G401 (cell line): ENCODE results near the gene DCP1B. TPM values are rescaled to one million over a fixed set of nuclear protein-coding genes. Genes with fewer than 3 reads are reported as not detected.

Experiments used
- DNase-seq: peaks from one replicate; pipeline ENCODE4 v3.0.0-alpha.2; 2015; ENCODE audit warnings: low spot score
- in situ Hi-C: cut with HindIII; loops from 2 replicates; pipeline ENCODE4 v1.10.0; 2016; ENCODE audit warnings: low sequenced_read_pairs, mixed read lengths
- total RNA-seq: library from RNA; depleted of rRNA; stranded (reverse); fragments of >200 nt; shearing (Covaris generic); gene quantifications from 2 replicates; pipeline ENCODE4 v1.2.3, GENCODE V29; 2014

The DCP1B gene
- total RNA-seq, 1 experiment from 2014 or later = 20.6 TPM

DNA sequence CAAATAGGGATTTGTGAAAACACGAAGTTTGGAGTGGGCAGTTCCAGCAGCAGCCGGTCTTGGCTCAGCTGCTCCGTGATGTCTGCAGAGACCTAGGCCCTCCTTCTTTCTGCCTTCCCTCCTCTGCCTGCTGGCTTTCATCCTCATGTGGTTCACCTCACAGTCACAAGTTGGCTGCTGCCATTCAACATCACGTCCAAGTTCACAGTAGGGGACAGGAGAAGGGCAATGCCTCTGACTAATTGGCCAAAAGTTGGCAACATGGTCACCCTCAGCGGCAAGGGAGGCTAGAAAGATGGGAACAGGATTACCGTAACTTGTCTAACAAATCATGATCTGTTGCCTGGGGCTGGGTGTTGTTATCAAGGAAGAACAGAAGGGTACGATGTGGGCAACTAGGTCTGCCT, 78.0 kb downstream of the DCP1B start:
- peak; percentile 65 for DNase-seq
- in situ Hi-C loops = no loop called here

DNA sequence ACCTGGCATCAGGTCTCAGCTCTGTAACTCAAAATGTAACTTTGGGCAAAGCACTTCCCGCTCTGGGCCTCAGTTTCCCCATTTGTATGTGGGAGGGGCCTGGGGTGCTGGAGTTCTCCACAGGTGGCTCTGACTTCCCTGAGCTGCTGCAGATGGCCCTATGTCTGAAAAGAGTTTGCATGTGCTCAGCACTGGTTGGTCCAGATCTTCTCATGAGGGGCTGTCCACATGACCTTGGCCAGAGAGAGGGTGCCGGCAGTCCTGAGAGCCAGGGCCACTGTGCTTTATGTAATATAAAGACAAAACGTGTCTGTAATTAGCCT, 78.6 kb downstream of the DCP1B start:
- no peak for DNase-seq
- in situ Hi-C loops = no loop called here

GRCh38 chr12:1924996-1925683, 79.1 kb downstream of the DCP1B start:
- DNase-seq = no peak
- in situ Hi-C loops = no loop called here

DNA sequence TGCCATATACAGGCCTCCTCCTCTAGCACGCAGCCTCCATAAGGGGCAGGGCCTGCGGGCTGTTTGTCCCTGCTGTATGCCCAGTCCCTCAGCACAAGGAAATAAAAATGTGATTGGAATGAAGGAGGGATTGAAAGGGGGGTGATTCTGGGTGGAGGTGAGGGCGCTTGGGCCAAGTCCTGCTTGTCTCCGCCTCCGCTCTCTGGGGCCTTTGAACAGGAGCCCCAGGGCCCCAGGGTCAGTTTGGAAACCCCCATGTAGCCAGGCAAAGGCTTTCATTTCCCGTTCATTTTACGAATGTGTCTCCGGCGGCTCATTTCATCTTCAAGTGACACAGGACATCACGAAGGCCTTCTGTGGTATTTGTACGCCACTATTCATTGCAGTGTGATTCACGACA, 81.3 kb downstream of the DCP1B start:
- in situ Hi-C loops = no loop called here
- DNase-seq = no peak

GRCh38 chr12:1922075-1922709, 82.1 kb downstream of the DCP1B start:
- in situ Hi-C loops = no loop called here
- no peak for DNase-seq

- in situ Hi-C loops = no loop called here
- no peak for DNase-seq
Observed at GRCh38 chr12:1920971-1921370, 83.3 kb downstream of the DCP1B start.

GRCh38 chr12:1920436-1920835, 83.8 kb downstream of the DCP1B start:
- DNase-seq = no peak
- in situ Hi-C loops = no loop called here

DNA sequence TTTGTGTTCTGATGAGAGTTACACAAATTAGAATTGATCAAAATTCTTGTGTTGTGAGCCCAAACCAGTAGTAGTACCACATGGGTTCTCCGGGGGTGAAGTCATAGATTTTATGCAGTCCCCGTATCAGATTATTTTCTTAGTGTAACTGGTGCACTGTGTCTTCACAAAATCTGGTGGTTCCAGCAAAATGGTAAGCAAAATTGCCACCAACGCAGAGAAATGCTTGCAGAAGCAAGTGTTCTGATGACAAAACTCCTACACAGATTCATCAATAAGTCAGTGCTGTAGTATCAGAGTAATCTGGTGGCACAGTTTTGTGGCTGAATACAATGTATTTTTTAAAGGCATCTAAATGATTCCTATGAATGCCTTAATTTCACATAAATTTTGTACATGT, 84.5 kb downstream of the DCP1B start:
- DNase-seq = no peak
- in situ Hi-C loops = no loop called here

GRCh38 chr12:1919284-1919683, 85.0 kb downstream of the DCP1B start:
- in situ Hi-C loops = no loop called here
- DNase-seq = no peak

DNA sequence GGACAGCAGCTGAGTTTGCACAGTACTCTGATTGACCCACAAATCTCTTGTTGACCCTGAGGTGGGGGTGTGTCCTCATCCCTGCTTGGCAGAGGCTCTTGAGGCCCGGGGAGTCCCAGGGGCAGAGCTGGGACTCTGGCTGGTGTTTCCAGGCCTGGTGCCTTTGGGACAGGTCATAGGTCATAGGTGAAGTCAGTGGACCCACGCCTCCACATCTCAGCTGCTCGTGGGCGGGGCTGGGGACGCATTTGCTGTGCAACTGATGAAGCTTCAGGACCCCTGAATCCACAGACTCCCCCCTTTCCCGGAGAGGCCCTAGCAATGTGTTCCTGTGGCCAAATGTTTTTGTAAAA, 85.4 kb downstream of the DCP1B start:
- in situ Hi-C loops = no loop called here

DNA sequence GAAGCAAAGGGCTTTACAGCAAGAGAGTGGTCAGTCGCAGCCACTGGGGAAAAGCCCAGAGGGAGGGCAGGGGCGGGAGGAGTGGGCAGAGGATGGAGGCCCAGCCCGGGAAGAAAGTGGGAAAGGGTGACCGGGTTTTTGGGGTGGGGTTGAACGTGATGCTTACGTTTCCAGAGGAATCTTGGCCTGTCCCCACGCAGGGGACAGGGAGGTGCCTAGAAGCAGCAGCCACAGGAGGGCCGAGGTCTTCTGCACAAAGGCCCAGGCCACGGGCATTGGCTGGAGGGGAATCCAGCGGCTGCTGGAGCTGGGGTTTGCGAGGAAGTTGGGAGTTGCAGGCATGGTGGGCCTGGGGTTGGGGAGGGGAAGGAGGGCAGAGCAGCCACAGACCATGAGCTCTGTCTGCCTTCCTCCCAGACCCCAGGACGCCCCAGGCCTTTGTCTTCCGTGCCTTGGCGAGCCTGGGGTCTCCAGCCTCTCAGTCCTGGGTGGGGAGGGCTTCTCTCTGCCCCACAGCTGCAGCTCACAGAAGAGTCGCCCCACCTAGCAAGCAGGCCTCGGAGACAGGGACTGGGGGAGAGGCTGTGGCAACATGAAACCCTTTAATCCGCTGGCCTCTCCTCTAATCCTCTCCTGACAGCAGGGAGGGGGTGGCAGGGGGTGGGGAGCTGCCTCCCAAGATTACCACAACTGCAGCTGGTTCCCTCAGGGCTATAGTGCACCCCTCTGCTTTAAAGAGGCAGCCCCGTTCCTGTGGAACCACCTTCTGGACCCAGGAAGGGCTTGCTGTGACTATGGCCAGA, 86.0 kb downstream of the DCP1B start, which contains the start of gene CACNA2D4:
TSS of gene CACNA2D4 (minus strand) at position 572 of the 803 bp plus-strand sequence. CDS start at position 393, 179 bp downstream.
- in situ Hi-C loops = no loop called here

More for the DNA sequence above, 85.4 kb downstream of the DCP1B start:
- no peak for DNase-seq

GRCh38 chr12:1917172-1918070, 86.8 kb downstream of the DCP1B start:
- no peak for DNase-seq
- in situ Hi-C loops = no loop called here

More for the DNA sequence above, 86.0 kb downstream of the DCP1B start, which contains the start of gene CACNA2D4:
- DNase-seq = no peak

DNA sequence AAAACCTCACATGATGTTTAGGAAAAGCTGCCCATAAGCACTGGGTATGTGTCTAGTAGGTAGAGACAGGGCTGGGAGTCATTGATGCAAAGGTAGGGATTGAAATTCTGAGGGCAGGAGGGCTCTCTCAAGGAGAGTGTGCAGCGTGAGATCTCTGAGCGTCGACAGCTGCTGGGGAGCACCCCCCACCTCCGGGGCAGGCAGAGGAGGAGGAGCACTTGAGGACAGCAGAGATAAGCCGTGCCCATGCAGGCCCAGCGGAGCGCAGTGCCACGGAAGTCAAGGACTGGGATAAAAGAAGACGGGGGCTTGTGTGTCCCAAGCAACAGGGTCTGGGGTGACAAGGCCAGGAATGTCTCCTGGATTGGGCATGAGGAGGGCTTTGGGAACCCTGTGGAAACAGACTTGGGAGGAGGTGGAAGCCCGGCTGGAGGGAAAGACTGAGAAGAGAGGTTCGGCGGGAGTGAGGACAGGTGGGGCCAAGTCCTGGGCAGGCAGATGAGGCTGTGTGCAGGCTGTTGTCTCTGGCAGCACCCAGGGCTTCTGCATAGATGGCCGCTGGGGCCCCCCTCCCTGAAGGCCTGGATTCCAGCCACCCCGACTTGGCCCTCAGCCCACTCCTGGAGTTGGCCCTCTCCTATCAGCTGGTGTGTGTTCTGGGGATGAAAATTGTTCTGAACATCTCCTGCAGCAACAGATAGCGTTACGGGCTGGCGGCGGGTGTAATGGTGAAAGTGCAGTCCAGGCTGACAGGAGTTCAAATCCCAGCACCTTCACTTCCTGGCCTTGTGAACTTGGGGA, 87.7 kb downstream of the DCP1B start:
- in situ Hi-C loops = no loop called here
- peak; percentile 61 for DNase-seq

DNA sequence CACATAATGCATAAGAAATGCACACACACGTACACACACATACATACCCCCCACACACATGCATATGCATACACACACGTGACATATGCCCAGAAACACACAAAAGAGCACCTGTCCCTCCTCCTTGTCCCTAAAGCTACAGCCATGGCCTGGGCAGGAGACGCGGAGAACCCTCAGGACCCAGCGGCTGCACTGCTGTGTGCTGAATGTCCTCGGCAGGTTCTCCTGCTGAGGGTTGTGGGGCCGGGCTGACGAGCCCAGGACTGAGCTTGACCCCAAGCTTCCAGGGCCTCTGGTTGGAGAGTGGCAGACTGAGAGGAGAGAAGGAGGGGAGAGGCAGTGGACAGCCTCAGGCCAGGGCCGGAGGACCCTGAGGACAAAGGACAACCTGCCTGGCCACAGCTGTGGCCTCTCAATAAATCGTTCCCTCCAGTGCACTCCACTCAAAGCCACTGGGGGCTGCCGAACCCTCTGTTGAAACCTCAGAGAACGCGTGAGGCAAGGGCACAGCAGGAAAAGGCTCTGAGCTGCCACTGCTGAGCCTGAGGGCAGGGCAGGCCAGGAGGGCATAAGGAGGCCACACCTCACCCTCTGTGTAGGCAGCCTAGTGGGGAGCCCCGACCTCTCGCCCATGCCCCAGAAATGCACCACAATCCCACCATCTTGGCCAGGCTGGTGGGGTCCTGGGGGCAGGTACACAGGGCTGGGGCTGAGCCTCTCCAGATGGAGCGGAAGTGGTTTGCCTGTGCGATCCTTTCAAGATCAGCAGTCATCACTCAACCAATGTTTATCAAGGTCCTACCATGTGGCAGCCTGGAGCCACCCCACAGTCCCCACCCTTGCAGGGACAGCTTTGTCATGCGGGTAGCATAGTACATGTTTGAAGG, 88.9 kb downstream of the DCP1B start:
- in situ Hi-C loops = no loop called here
- no peak for DNase-seq

GRCh38 chr12:1914114-1914911, 89.9 kb downstream of the DCP1B start:
- DNase-seq = no peak
- in situ Hi-C loops = no loop called here

DNA sequence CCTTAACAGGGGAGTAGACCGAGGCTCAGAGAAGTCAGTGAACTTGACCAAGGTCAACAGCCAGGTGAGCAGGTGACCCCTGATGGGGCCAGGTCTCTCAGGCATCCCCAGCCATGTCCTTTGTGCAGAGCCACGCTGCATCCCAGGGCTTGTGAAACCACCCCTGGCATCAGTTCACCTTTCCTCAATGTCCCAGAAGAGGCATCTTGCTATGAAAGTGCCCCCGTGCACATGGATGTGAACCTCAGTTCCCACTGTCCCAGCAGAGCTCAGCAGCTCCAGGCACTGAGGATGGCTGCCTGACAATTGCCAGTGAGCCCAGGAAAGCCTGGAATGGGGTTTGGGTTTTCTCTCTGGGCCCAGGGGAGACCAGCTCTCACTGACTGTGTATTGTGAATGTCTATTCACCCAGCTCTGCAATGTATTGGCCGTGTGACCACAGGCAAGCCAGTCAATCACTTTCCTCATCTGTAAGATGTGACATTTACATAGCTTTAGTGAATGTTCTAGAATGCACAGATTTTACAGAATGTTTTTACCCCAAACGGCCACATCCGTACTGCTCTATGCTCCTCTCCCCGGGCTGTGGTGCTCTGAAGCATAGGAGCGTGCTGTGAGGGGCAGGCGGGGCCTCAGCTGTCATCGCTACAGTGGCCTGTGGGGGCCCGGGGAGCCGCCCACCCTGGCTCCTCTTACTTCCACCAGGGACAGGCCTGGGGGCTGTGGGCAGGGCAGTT, 90.7 kb downstream of the DCP1B start:
- in situ Hi-C loops = no loop called here
- DNase-seq = no peak
